H9 (cell line): Measurements from ENCODE around the gene CEP89. TPM values are rescaled to one million over a fixed set of nuclear protein-coding genes. Genes with fewer than 3 reads are reported as not detected.

ENCODE experiments used
- DNase-seq: peaks from one replicate; pipeline ENCODE4 v3.0.0-alpha.2; 2017
- H2AFZ ChIP-seq: one replicate; pipeline ENCODE4 v1.6.1; 2013; ENCODE audit warnings: mild to moderate bottlenecking, low read length, control low read depth, moderate library complexity
- H2AK5ac ChIP-seq: 2 replicates; pipeline ENCODE4 v1.6.1; 2013; ENCODE audit warnings: low read length, control low read depth, mixed read lengths; ENCODE audit not compliant: insufficient read length
- H2BK120ac ChIP-seq: one replicate; pipeline ENCODE4 v1.6.1; 2013; ENCODE audit warnings: low read depth, mild to moderate bottlenecking, low read length, control low read depth, inconsistent platforms; ENCODE audit not compliant: poor library complexity, severe bottlenecking
- H2BK12ac ChIP-seq: 2 replicates; pipeline ENCODE4 v1.6.1; 2013; ENCODE audit warnings: low read length, control low read depth, mixed read lengths, low read depth; ENCODE audit not compliant: insufficient read length
- H2BK15ac ChIP-seq: 2 replicates; pipeline ENCODE4 v1.6.1; 2013; ENCODE audit warnings: low read depth, low read length, control low read depth
- H2BK20ac ChIP-seq: one replicate; pipeline ENCODE4 v1.6.1; 2013; ENCODE audit warnings: low read depth, mild to moderate bottlenecking, low read length, control low read depth, inconsistent platforms; ENCODE audit not compliant: poor library complexity, severe bottlenecking
- H2BK5ac ChIP-seq: 2 replicates; pipeline ENCODE4 v1.6.1; 2013; ENCODE audit warnings: low read length, control low read depth, mixed read lengths; ENCODE audit not compliant: insufficient read length
- H3K14ac ChIP-seq: 2 replicates; pipeline ENCODE4 v1.6.1; 2013; ENCODE audit warnings: low read length, control low read depth; ENCODE audit not compliant: insufficient read depth
- H3K18ac ChIP-seq: 2 replicates; pipeline ENCODE4 v1.6.1; 2013; ENCODE audit warnings: low read depth, mild to moderate bottlenecking, mixed read lengths, low read length, control low read depth; ENCODE audit not compliant: insufficient read length
- H3K23ac ChIP-seq: 2 replicates; pipeline ENCODE4 v1.6.1; 2013; ENCODE audit warnings: low read length, control low read depth, mixed read lengths, low read depth; ENCODE audit not compliant: insufficient read length
- H3K23me2 ChIP-seq: 2 replicates; pipeline ENCODE4 v1.6.1; 2013; ENCODE audit warnings: low read depth, mild to moderate bottlenecking, mixed read lengths, low read length, control low read depth; ENCODE audit not compliant: insufficient read length, poor library complexity, severe bottlenecking
- H3K27ac ChIP-seq: 2 replicates; pipeline ENCODE4 v1.5.1; 2013; ENCODE audit warnings: low read length, control low read depth, mixed read lengths, low read depth; ENCODE audit not compliant: insufficient read length
- H3K27me3 ChIP-seq: 2 replicates; pipeline ENCODE4 v1.6.1; 2013; ENCODE audit warnings: low read length, control low read depth, inconsistent platforms; ENCODE audit not compliant: insufficient read depth
- H3K4ac ChIP-seq: 2 replicates; pipeline ENCODE4 v1.6.1; 2013; ENCODE audit warnings: low read depth, mild to moderate bottlenecking, control low read depth, inconsistent platforms, low read length, moderate library complexity
- H3K4me1 ChIP-seq: 2 replicates; pipeline ENCODE4 v1.6.1; 2013; ENCODE audit warnings: low read length, control low read depth, inconsistent platforms; ENCODE audit not compliant: insufficient read depth
- H3K4me2 ChIP-seq: 2 replicates; pipeline ENCODE4 v1.6.1; 2013; ENCODE audit warnings: low read length, control low read depth, mixed read lengths; ENCODE audit not compliant: insufficient read length, insufficient read depth
- H3K56ac ChIP-seq: 2 replicates; pipeline ENCODE4 v1.6.1; 2013; ENCODE audit warnings: low read depth, mild to moderate bottlenecking, mixed read lengths, low read length, control low read depth; ENCODE audit not compliant: insufficient read length
- H3K79me1 ChIP-seq: 2 replicates; pipeline ENCODE4 v1.6.1; 2013; ENCODE audit warnings: low read depth, mild to moderate bottlenecking, moderate library complexity, low read length, control low read depth, inconsistent platforms; ENCODE audit not compliant: insufficient read depth, poor library complexity, severe bottlenecking
- H3K79me2 ChIP-seq: 2 replicates; pipeline ENCODE4 v1.6.1; 2013; ENCODE audit warnings: low read length, control low read depth, inconsistent platforms; ENCODE audit not compliant: insufficient read depth
- H3K9ac ChIP-seq: 2 replicates; pipeline ENCODE4 v1.6.1; 2013; ENCODE audit warnings: low read length, control low read depth, mixed read lengths; ENCODE audit not compliant: insufficient read length; ENCODE audit errors: extremely low read depth
- H3K9me3 ChIP-seq: one replicate; pipeline ENCODE4 v1.6.1; 2013; ENCODE audit warnings: low read depth, low read length, inconsistent platforms; ENCODE audit not compliant: control insufficient read depth
- H3T11ph ChIP-seq: one replicate; pipeline ENCODE4 v1.6.1; 2013; ENCODE audit warnings: mild to moderate bottlenecking, low read length, control low read depth, inconsistent platforms
- H4K20me1 ChIP-seq: one replicate; pipeline ENCODE4 v1.6.1; 2013; ENCODE audit not compliant: control insufficient read depth, insufficient read length, insufficient read depth
- H4K5ac ChIP-seq: 2 replicates; pipeline ENCODE4 v1.6.1; 2013; ENCODE audit warnings: low read depth, mild to moderate bottlenecking, mixed read lengths, low read length, control low read depth; ENCODE audit not compliant: insufficient read length
- H4K8ac ChIP-seq: replicated peaks from 2 replicates; pipeline ENCODE4 v1.6.1; 2013; ENCODE audit warnings: low read length, control low read depth, mixed read lengths, low read depth; ENCODE audit not compliant: insufficient read length
- H4K91ac ChIP-seq: 2 replicates; pipeline ENCODE4 v1.6.1; 2013; ENCODE audit warnings: low read depth, mild to moderate bottlenecking, moderate library complexity, mixed read lengths, low read length, control low read depth; ENCODE audit not compliant: insufficient read length
- H3K27ac Mint-ChIP-seq, 3 experiments: 2 replicates in 2 of 3; 3 replicates in 1 of 3; pipeline ENCODE4 v1.8.0; 2020 to 2021; ENCODE audit warnings: mixed read lengths in 3 of 3, mild to moderate bottlenecking in 1 of 3, moderate library complexity in 1 of 3
- H3K27me3 Mint-ChIP-seq: 2 replicates; pipeline ENCODE4 v1.8.0; 2021; ENCODE audit warnings: low read depth, mild to moderate bottlenecking, moderate library complexity, mixed read lengths
- H3K36me3 Mint-ChIP-seq, 3 experiments: 2 replicates in 2 of 3; 3 replicates in 1 of 3; pipeline ENCODE4 v1.8.0; 2020 to 2021; ENCODE audit warnings: low read depth in 3 of 3, mixed read lengths in 3 of 3; ENCODE audit not compliant: insufficient read depth in 1 of 3
- H3K4me1 Mint-ChIP-seq, 2 experiments: 2 replicates each; pipeline ENCODE4 v1.8.0; 2020; ENCODE audit warnings: mixed read lengths in 2 of 2
- H3K4me3 Mint-ChIP-seq, 2 experiments: 2 replicates in 1 of 2; 3 replicates in 1 of 2; pipeline ENCODE4 v1.8.0; 2020 to 2021; ENCODE audit warnings: mild to moderate bottlenecking in 2 of 2, mixed read lengths in 2 of 2, moderate library complexity in 1 of 2
- H3K9me3 Mint-ChIP-seq, 2 experiments: 2 replicates in 1 of 2; 3 replicates in 1 of 2; pipeline ENCODE4 v1.8.0; 2020; ENCODE audit warnings: mild to moderate bottlenecking in 2 of 2, mixed read lengths in 2 of 2, moderate library complexity in 1 of 2
- CTCF ChIP-seq: fragments of 200-600 bp; sonication (generic); conservative IDR thresholded peaks from 3 replicates; pipeline ENCODE4 v1.8.0; 2021; ENCODE audit warnings: antibody characterized with exemption, mild to moderate bottlenecking
- WGBS: extraction: QIAGEN DNeasy Blood & Tissue Kit; methylation state at CpG from one replicate; pipeline ENCODE4 v1.1.7; 2013; ENCODE audit warnings: missing lambda C conversion rate, low lambda C conversion rate, mixed read lengths; ENCODE audit not compliant: insufficient read length; ENCODE audit errors: extremely low coverage; 5-methylcytosine and 5-hydroxymethylcytosine counted together
- total RNA-seq: library from RNA; stranded (reverse); gene quantifications from 2 replicates; pipeline ENCODE4 v1.2.1, GENCODE V29; 2021

The CEP89 gene
- total RNA-seq, 1 experiment from 2014 or later: 22.1 TPM

- TF ChIP-seq CTCF: no peak
- Histone ChIP-seq H3K56ac (no peak overlapping the region), H2BK20ac (no peak overlapping the region), H3K4me1 (no peaks in the 10 kb centered on the region), H3K27me3 (no peaks in the 10 kb centered on the region), H3K4me2 (no peak overlapping the region), H2AK5ac (no peak overlapping the region), H4K8ac (no peak overlapping the region), H3K9me3 (no peaks in the 10 kb centered on the region), H3K79me1 (no peaks in the 10 kb centered on the region), H3K9ac (no peak overlapping the region), H2BK12ac (no peak overlapping the region), H2BK5ac (no peak overlapping the region), H2AFZ (no peak overlapping the region), H4K20me1 (no peaks in the 10 kb centered on the region), H2BK120ac (no peak overlapping the region), H3T11ph (no peak overlapping the region), H3K23me2 (no peaks in the 10 kb centered on the region), H2BK15ac (no peak overlapping the region), H3K18ac (no peak overlapping the region), H4K5ac (no peak overlapping the region), H3K79me2 (no peaks in the 10 kb centered on the region), H3K23ac (no peak overlapping the region), H3K27ac (no peak overlapping the region), H3K14ac (no peak overlapping the region), H4K91ac (no peak overlapping the region), H3K4ac (no peak overlapping the region)
- H3K4me3 Mint-ChIP-seq: no peak overlapping the region
- no peaks in the 10 kb centered on the region for H3K27me3 Mint-ChIP-seq
- peaks cover 0 to 7% (median 0%) of the 10 kb centered on the region in 3 experiments; a peak in 2 of 7 replicates for H3K36me3 Mint-ChIP-seq
- H3K9me3 Mint-ChIP-seq: no peaks in the 10 kb centered on the region
- no peaks in the 10 kb centered on the region for H3K4me1 Mint-ChIP-seq
- no peak for DNase-seq
- no CpG with 5 or more reads among the region's 5 CpGs for WGBS
- no peak overlapping the region; a peak in 1 of 7 replicates for H3K27ac Mint-ChIP-seq
These were observed 60.9 kb downstream of the CEP89 start for GRCh38 chr19:32910874-32911273.
